Fibroblast of upper back skin (primary cell): ENCODE measurements around the gene DCAF8L2.
"Not testable (repeated sequence)": the region's sequence is repeated elsewhere in the genome, so short reads cannot be mapped to it uniquely, and the experiment has no call there.

Experiments used
- DNase-seq: peaks from one replicate; pipeline ENCODE4 v3.0.0-alpha.2; 2013

The DCAF8L2 gene

DNA sequence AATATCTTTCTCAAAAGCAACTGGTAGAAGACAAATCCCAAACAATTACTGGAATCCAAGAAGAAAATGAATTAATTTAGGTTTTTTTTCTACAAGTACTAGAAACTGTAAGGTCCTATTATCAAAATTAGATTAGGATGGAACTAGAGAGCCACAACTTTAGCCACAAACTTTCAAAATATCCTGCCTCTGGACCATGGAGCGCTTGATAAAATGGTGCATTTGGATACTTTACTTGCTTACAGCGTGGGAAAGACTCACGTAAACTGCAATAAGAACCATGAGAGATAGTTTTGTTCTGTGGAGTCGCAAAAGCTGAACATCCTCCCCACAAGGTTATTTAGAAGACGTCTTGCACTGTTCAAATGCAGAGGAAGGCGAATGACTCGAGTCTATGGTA is at the start of gene DCAF8L2:
TSS of gene DCAF8L2 (plus strand) at position 301 of the 400 bp plus-strand sequence. CDS start 156,552 bp downstream, outside the sequence.
- DNase-seq: no peak

GRCh38 chrX:27541161-27541560 is 49.0 kb upstream of the DCAF8L2 start:
- DNase-seq: not testable (repeated sequence)

DNA sequence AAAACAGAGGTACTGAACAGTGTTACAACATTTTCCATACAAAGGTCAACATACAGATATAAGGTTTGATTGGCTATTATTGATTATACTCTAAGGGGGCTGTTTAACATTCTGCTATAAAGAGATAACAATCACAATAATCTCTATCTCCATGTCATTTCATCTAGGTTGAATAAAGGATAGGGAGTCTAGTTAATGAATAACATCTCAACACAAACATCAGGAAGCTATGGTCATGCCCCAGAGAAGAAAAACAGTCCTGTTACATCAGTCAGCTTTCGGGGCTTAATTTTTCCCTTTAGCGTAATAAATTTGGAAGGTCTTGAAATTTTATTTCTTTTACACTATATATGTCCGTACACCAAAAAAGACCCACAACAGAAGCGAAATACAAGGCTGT is 41.5 kb upstream of the DCAF8L2 start:
- DNase-seq: no peak

GRCh38 chrX:27549688-27550087 is 40.5 kb upstream of the DCAF8L2 start:
- no peak for DNase-seq

DNA sequence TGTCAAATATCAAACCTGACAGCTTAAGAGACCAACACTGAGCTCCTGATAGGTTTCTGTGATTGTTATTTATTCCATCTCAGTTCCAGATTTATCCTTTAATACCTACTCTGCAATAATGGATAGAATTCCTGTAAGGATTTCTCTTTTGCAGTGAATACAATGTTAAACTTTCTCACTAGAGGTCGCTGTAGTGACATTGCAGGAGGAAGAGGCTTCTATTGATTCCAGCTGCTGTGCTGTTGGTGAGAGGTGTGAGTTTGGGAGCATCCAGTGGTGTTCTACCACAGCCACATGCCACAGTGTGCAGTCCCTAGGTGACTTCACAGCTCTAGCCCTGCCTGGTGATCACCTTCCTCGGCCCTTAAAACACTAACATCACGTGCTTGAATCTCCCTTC is 34.6 kb upstream of the DCAF8L2 start:
- peak; percentile 34 for DNase-seq

- peak; percentile 30 for DNase-seq
Observed at GRCh38 chrX:27565992-27566391, 24.2 kb upstream of the DCAF8L2 start.

DNA sequence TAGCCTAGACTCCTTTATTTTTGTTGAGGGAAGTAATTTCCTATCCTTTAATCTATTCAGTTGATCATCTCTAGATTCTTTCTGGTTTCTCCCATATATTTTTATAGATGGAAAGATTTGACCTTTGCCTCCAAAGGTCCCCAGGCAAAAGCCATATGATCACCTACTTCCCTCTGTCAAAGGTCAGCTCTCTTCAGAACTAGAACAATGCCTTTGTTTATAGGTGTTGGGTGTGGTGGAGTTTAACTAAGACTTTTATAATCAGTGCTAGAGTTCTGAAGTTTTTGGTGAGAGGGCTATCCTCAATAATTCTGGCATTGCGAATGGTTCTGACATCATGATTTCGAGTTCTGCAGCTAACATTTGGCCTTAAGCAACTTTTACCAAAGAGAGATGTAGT is 19.0 kb upstream of the DCAF8L2 start:
- DNase-seq: no peak

DNA sequence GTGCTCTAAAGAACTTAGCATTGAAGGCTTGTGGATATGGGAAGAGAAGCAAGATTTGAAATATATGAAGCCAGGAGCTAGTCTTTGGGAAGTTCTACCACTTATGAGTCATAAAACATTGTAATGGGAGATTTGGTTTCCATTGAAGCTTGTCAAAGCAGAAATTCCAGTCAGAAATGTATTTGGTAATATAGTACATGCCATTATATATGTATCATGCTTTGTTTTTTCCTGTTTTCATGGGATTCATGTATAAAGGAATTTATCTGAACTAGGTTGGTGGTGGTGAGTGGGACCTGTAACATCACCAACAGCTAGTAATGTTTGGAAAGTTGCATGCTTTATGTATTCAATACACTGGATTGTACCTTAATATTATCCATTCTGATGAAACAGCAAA is 14.6 kb upstream of the DCAF8L2 start:
- peak; percentile 48 for DNase-seq

- peak; percentile 39 for DNase-seq
Observed at GRCh38 chrX:27583976-27584375, 6.2 kb upstream of the DCAF8L2 start.

- no peak for DNase-seq
Observed at GRCh38 chrX:27591938-27592337, 1.8 kb downstream of the DCAF8L2 start.

DNA sequence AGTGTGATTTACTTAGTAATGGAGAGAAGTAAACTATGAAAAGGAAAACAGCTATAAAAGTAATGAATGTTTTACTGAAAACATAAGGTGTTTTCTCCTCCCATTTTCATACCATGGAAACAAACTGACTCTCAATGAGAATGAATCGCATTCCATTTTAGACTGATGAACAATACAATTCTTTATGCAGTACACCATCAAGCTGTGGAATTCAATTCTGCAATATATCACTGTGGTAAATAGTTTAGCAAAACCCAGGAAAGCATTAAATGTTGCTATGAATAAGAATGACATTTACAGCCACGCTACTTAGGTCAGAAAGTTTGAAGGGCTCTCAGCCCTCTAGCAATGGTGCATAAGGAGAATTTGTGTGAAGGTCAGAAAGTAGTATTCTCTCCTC is 7.4 kb downstream of the DCAF8L2 start:
- peak; percentile 20 for DNase-seq

DNA sequence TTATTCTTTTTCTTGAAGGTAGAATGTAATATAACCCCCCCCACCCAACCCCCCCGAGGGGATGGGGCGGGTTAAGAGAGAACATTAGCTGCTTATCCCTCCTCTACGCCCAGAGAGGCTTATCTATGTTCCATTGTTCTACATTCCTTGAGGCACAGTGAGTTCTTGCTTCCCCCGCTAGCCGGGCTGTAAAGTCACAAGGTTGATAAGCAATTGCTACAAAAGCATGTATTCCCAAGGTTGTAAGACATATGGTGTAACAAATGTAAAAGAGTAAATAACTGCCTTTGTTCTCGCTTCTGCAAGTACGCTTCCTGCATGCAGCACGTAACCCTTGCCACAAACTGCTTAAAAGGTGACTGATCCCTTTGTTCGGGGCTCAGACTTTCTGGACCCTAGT is 8.2 kb downstream of the DCAF8L2 start:
- DNase-seq: no peak

DNA sequence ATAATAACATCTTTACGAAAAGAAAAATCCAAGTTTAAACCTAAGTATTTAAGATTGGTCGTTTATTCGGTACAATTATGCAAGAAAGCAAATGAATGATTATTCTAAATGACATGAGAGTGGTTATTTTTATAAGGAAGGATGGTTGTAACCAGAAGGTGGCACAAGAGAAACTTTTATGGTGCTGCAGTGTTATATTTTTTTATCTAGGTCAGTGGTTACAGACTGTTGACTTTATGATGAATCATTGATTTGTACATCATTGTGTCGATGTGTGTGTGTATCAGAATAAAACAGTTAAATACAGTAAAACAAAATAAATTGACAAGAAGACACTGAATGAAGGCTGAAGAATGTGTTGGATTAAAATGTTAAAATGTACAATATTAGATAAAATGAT is 9.8 kb downstream of the DCAF8L2 start:
- peak; percentile 17 for DNase-seq

DNA sequence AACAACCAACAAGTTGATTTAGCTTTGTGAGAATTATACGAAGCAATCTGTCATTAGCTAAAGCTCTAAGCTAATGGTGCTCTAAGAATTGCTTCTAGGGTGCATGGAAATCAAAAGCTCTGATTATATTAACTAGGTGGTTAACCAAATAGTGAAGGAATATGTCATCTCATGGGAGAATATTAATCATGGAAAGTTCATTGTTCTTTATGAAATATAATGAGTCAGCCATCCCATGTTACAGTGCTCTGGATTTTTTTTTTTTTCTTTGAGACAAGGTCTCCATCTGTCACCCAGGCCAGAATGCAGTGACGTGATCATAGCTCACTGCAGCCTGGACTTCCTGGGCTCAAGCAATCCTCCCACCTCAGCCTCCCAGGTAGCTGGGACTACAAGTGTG is 10.5 kb downstream of the DCAF8L2 start:
- peak; percentile 3 for DNase-seq

- no peak for DNase-seq
Observed at GRCh38 chrX:27608671-27609070, 18.5 kb downstream of the DCAF8L2 start.

DNA sequence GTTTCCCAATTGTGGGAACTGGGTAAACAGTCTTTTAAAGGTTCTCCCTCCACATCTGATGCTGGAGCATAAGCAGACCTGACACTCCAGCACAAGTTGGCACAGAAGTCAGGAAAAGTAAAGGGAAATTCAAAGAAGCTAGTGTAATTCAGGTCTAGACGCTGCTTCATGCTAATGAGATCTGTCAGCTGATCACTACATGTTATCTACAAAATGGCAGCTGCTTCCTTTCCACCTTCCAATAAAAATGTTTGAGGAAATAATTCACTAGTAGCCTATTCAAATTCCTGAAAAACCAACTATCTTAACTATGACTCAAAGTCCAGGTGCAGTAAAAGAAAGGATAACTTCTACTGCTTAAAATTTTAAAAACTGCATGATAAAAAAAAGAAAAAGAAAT is 29.3 kb downstream of the DCAF8L2 start:
- DNase-seq: no peak

- DNase-seq: peak; percentile 17
Observed at GRCh38 chrX:27619975-27620374, 29.8 kb downstream of the DCAF8L2 start.

DNA sequence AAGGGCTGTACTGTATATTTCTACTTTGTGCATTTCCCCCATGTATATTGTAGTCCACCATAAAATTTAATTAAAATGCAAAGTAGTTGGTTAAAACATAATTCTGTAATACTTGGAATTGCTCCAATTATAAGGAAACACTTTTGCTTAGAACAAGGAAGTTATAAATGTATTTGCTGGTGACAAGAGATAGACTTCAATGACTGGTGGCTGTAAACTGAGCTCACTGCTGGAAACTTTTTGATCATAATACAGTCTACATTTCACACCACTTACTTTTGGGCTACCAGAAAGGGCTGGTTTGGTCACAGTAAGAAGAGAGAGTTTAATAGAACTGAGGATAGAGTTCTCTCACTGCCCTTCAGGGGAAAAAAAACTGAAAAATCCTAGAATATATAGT is 32.7 kb downstream of the DCAF8L2 start:
- no peak for DNase-seq

- no peak for DNase-seq
Observed at GRCh38 chrX:27626066-27626465, 35.9 kb downstream of the DCAF8L2 start.

DNA sequence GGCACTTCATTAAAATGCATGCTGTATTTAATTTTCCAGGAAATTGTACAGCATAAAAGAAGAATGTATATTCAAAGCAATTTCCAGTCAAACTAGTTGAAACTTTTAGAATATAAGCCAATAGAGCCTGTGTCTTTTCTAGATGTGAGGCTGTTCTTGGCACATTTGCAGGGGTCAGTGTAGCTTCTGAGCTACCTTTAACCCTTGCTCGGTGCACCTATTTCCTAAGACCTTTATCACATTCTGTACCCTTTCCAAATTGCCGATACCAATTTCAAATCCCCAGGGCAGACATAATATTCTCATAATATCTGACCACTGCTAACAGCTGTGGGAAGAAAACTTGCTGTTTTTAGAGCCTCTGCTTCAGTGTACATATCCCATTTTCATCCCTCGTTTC is 43.2 kb downstream of the DCAF8L2 start:
- DNase-seq: no peak

DNA sequence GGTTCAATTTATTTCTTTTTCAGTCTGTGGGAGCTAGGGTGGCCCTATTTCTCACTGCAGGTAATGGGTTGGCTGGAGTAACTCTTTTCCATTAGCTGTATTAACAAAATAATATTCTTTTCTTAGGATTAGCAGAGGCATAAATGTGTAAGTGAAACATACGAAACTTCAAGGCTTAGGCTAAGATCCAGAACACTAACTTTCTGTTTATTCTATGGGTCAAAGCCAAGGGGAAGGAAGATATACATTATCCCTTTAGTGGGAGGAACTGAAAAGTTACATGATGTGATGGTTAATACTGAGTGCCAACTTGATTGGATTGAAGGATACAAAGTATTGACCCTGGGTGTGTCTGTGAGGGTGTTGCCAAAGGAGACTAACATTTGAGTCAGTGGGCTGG is 66.4 kb downstream of the DCAF8L2 start:
- no peak for DNase-seq

GRCh38 chrX:27660878-27661277 is 70.7 kb downstream of the DCAF8L2 start:
- no peak for DNase-seq

DNA sequence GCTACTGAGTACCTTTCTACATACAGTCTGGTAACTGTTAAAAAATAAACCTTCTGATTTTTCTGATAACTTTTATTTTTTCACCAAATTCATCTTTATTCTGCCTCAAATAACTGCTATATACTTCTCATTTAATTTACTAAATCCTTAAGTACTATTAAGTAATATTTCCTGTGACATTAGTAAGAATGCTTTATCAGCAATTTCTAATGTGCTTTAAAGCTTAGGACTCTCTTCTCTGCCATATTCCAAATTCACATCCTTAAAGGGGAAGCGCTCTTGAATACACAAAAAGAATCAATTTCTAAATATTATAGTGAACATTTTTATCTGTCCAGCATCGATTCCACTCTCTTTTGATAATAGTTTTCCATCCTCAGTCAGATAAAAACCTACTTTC is 81.1 kb downstream of the DCAF8L2 start:
- DNase-seq: no peak

GRCh38 chrX:27674491-27674890 is 84.3 kb downstream of the DCAF8L2 start:
- DNase-seq: no peak

GRCh38 chrX:27675493-27675892 is 85.3 kb downstream of the DCAF8L2 start:
- peak; percentile 87 for DNase-seq

DNA sequence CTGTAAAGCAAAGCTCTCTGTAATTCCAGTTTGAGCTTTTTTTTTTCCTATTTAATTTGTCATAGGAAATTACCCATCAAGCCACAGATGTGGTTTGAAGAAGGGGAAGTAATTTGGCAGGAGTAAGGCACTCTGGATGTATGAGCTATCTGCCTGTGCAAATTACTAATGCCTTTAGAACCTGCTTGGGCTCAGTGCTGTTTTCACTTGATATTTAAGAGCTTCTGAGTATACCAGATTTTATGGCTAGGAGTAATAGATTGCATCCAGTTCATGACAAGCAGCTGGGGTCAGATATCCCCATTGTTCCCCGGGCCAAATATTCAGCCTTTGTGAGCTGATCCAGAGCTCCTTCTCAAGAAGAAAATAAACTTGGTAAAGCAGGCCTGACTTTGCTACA is 89.1 kb downstream of the DCAF8L2 start:
- peak; percentile 61 for DNase-seq
